Astrocyte of the cerebellum (primary cell): ENCODE data around the gene VTA1.
"Not testable (repeated sequence)": the region's sequence is repeated elsewhere in the genome, so short reads cannot be mapped to it uniquely, and the experiment has no call there.

Experiments used
- DNase-seq: peaks from one replicate; pipeline ENCODE4 v3.0.0-alpha.2; 2011; ENCODE audit warnings: low read depth
- H3K4me3 ChIP-seq: 2 replicates; pipeline ENCODE4 v1.5.1; 2011; ENCODE audit warnings: mild to moderate bottlenecking, low read depth, low read length, moderate library complexity
- CTCF ChIP-seq: IDR thresholded peaks from 2 replicates; pipeline ENCODE4 v1.5.1; 2012; ENCODE audit warnings: low read length, low read depth, moderate library complexity, mild to moderate bottlenecking; ENCODE audit errors: missing control alignments
- in situ Hi-C: cut with HindIII; loops from 2 replicates; pipeline ENCODE4 v1.10.0; 2017; ENCODE audit warnings: low sequenced_read_pairs

VTA1 gene

DNA sequence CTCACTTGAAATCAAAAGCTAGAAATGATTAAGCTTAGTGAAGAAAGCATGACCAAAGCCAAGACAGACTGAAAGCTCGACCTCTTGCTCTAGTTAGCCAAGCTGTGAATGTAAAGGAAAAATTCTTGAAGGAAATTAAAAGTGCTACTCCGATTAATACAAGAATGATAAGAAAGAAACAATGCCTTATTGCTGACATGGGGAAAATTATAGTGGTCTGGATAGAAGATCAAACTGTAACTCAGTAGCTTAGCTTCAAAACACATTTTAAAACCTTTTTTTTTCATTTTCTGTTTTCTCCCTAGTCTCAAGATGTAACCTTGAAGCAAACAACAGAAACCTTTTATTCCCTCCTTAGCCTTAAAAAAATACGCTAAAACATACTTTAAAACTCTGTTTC is 25.7 kb upstream of the VTA1 start:
- TF ChIP-seq CTCF = no peak
- in situ Hi-C loops = loop anchor here (25.0 kb wide), 1 partner anchor 434 kb away; no protein-coding TSS in a partner anchor
- DNase-seq = no peak
- H3K4me3 ChIP-seq = no peak overlapping the region

GRCh38 chr6:142130814-142131213 is 16.2 kb upstream of the VTA1 start:
- in situ Hi-C loops = no loop called here
- DNase-seq = no peak
- no peak overlapping the region for H3K4me3 ChIP-seq
- TF ChIP-seq CTCF = no peak

DNA sequence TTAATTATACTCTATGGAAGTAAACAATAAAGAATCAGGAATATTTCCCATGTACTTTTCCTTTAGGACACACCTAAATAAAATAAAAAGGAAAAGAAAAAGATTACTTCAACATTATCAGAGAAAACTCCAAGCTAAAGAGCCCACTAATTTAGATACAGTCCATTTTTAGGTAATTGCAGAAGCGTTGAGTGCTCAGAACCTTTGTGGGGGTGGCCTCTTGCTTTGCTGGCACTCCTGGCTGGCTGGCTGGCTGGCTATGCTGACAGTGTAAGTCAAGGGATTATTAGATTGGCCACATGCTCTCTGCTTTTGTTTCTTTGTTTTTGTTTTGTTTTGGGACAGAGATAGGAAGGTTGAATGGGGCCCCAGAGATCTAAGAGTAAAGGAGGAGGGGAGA is 14.4 kb upstream of the VTA1 start, which contains the start of gene GJE1:
GJE1 (plus strand) TSS at position 301 of the 400 bp plus-strand sequence. CDS start 234 bp downstream, outside the sequence.
- TF ChIP-seq CTCF = no peak
- no peak within 1 kb of the TSS for H3K4me3 ChIP-seq
- in situ Hi-C loops = no loop called here

GRCh38 chr6:142138876-142139275 is 8.2 kb upstream of the VTA1 start:
- H3K4me3 ChIP-seq = no peak overlapping the region
- no peak for DNase-seq
- no peak for TF ChIP-seq CTCF
- in situ Hi-C loops = no loop called here

More for the DNA sequence above, 14.4 kb upstream of the VTA1 start, which contains the start of gene GJE1:
- no peak for DNase-seq

DNA sequence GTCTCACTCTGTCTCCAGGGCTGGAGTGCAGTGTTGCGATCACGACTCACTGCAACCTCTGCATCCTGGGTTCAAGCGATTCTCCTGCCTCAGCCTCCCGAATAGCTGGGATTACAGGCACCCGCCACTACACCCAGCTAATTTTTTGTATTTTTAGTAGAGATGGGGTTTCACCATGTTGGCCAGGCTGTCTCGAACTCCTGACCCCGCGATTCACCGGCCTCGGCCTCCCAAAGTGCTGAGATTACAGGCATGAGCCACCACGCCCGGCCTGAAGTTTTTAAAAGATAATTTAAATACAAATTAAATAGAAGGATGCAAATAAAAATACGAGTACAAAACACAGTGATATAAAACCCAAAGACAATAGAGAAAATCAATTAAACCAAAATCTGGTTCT is 5.5 kb upstream of the VTA1 start:
- in situ Hi-C loops, DNase-seq, H3K4me3 ChIP-seq: not testable (repeated sequence)

DNA sequence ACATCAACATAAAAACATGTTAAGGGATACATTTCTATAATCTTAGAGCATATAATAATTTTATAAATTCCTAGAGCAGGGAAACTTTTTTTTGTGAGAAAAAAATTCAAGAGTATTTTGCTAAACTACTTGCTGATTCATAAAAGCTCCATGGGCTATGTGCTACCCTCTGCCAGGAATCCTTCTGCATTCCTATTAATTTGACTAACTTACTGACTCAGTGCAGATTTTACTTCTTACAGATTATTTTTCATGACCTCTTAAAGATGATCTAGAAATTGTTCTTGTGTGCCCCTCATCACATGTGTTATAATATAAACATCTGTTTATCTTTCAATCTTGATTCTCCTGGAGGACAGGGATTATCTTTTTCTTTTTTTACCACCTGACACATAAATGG is 5.7 kb downstream of the VTA1 start:
- in situ Hi-C loops = no loop called here
- no peak overlapping the region for H3K4me3 ChIP-seq
- no peak for TF ChIP-seq CTCF
- DNase-seq = no peak

DNA sequence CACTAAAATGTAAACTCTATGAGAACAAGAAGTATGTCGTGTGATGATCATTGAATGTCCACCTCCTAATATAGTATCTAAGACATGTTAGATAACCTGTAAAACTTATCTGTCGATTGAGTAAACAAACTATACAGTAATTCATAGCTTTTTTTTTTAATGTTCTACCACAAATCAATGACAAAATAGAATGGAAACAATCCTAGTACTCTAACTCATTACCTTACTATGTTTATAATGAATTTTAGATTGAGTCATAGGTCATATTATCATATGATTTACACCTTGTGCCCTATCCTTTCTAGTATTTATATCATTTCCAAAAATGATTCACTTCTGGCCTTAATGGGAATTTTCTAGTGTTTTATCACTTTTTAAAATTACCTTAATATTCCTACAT is 6.1 kb downstream of the VTA1 start:
- no peak for TF ChIP-seq CTCF
- H3K4me3 ChIP-seq = no peak overlapping the region
- DNase-seq = no peak
- in situ Hi-C loops = no loop called here
